Naive thymus-derived CD4-positive, alpha-beta T cell (primary cell): ENCODE results near the gene PIEZO2. TPM values are rescaled to one million over a fixed set of nuclear protein-coding genes. Genes with fewer than 3 reads are reported as not detected.
A peak's percentile ranks its signal among the peaks of the same experiment; 100 is the strongest.

Experiments
- ATAC-seq: fragments of 150-1000 bp; cut with Tn5 transposase; 2 replicates; pipeline ENCODE4 v1.10.0; 2021; ENCODE audit warnings: mild to moderate bottlenecking, moderate library complexity
- CTCF ChIA-PET: fragments of 350-600 bp; sonication (Branson Sonifier 250); formaldehyde crosslinking; loops from one replicate; lab custom pipeline; 2021; ENCODE audit warnings: antibody characterized with exemption; lab: Charles Lee
- POLR2A ChIA-PET: fragments of 350-600 bp; sonication (Branson Sonifier 250); formaldehyde crosslinking; loops from one replicate; lab custom pipeline; 2021; ENCODE audit warnings: antibody characterized with exemption, inconsistent platforms; lab: Charles Lee
- DNase-seq, 9 donors: peaks; one replicate each; pipeline versions ENCODE4 v3.0.0 to v3.0.0-alpha.2; 2020 to 2022; ENCODE audit warnings: mixed read lengths in 1 of 9
- H3K27ac ChIP-seq: one replicate; pipeline ENCODE4 v1.7.0; 2013; ENCODE audit warnings: mild to moderate bottlenecking, low read depth, low read length, moderate library complexity
- H3K27me3 ChIP-seq, 2 donors: one replicate each; pipeline ENCODE4 v1.7.0; 2013; ENCODE audit warnings: low read length in 2 of 2, mild to moderate bottlenecking in 2 of 2, moderate library complexity in 2 of 2; ENCODE audit not compliant: control insufficient read depth in 2 of 2, insufficient read depth in 2 of 2
- H3K36me3 ChIP-seq, 3 experiments: 1 replicate in 2 of 3; 2 replicates in 1 of 3; pipeline ENCODE4 v1.7.0; 2013; ENCODE audit warnings: low read length in 3 of 3, mild to moderate bottlenecking in 3 of 3, moderate library complexity in 1 of 3; ENCODE audit not compliant: insufficient read depth in 3 of 3, control insufficient read depth in 2 of 3
- H3K4me1 ChIP-seq, 2 donors: one replicate each; pipeline ENCODE4 v1.7.0; 2013; ENCODE audit warnings: low read length in 2 of 2, mild to moderate bottlenecking in 2 of 2, moderate library complexity in 1 of 2; ENCODE audit not compliant: control insufficient read depth in 2 of 2, insufficient read depth in 2 of 2
- H3K4me3 ChIP-seq: 2 replicates; pipeline ENCODE4 v1.7.0; 2013; ENCODE audit warnings: mild to moderate bottlenecking, low read length
- H3K9me3 ChIP-seq, 3 experiments: 1 replicate in 2 of 3; 2 replicates in 1 of 3; pipeline ENCODE4 v1.7.0; 2013; ENCODE audit warnings: low read length in 3 of 3; ENCODE audit not compliant: control insufficient read depth in 2 of 3
- H3K27ac Mint-ChIP-seq, 9 donors: one replicate each; pipeline ENCODE4 v1.8.0; 2020 to 2022; ENCODE audit warnings: mixed read lengths in 9 of 9, mild to moderate bottlenecking in 8 of 9, moderate library complexity in 5 of 9, inconsistent platforms in 2 of 9
- H3K27me3 Mint-ChIP-seq, 5 donors: one replicate each; pipeline ENCODE4 v1.8.0; 2021 to 2022; ENCODE audit warnings: mixed read lengths in 5 of 5, mild to moderate bottlenecking in 1 of 5
- H3K36me3 Mint-ChIP-seq, 5 donors: one replicate each; pipeline ENCODE4 v1.8.0; 2020 to 2022; ENCODE audit warnings: mixed read lengths in 5 of 5, mild to moderate bottlenecking in 3 of 5, inconsistent platforms in 1 of 5
- H3K4me1 Mint-ChIP-seq, 7 donors: one replicate each; pipeline ENCODE4 v1.8.0; 2020 to 2022; ENCODE audit warnings: mixed read lengths in 7 of 7, mild to moderate bottlenecking in 3 of 7, inconsistent platforms in 1 of 7
- H3K4me3 Mint-ChIP-seq, 10 donors: one replicate each; pipeline ENCODE4 v1.8.0; 2020 to 2022; ENCODE audit warnings: mild to moderate bottlenecking in 10 of 10, mixed read lengths in 10 of 10, moderate library complexity in 6 of 10, inconsistent platforms in 2 of 10
- H3K9me3 Mint-ChIP-seq, 11 donors: one replicate each; pipeline ENCODE4 v1.8.0; 2020 to 2022; ENCODE audit warnings: mixed read lengths in 11 of 11, mild to moderate bottlenecking in 4 of 11, inconsistent platforms in 1 of 11, moderate library complexity in 1 of 11
- intact Hi-C, 2 donors: fragments of 100-400 bp; cut with micrococcal nuclease; formaldehyde crosslinking; loops; one replicate each; pipeline ENCODE4 v1.15.1; 2023
- polyA plus RNA-seq, 2 donors: library from polyadenylated mRNA; unstranded; fragments of 300-500 nt; fragmentation: Illumina TruSeq; gene quantifications; one replicate each; pipeline ENCODE4 v1.2.3, GENCODE V29; 2021
- total RNA-seq, 6 experiments: library from RNA in 5 of 6; stranded (reverse) in 5 of 6; gene quantifications; 1 replicate in 5 of 6; 2 replicates in 1 of 6; pipeline ENCODE4 v1.2.3 and lab custom pipeline; 2021 to 2026

PIEZO2 gene
- total and polyA plus RNA-seq, 7 experiments from 2014 or later, result not detected

GRCh38 chr18:11077548-11078187 is 71.7 kb downstream of the PIEZO2 start:
- Histone ChIP-seq H3K4me3 (no peak overlapping the region), H3K9me3 (no peaks in the 10 kb centered on the region), H3K4me1 (no peaks in the 10 kb centered on the region), H3K27me3 (no peaks in the 10 kb centered on the region), H3K36me3 (no peaks in the 10 kb centered on the region), H3K27ac (no peak overlapping the region)
- intact Hi-C loops, result no loop called here
- ATAC-seq, result no peak
- ChIA-PET CTCF (no interaction called here), POLR2A (no interaction called here)
- no peak for DNase-seq
- H3K27ac Mint-ChIP-seq, result no peak overlapping the region
- H3K27me3 Mint-ChIP-seq, result peaks cover 0 to 3% (median 0%) of the 10 kb centered on the region in 5 donors
- no peaks in the 10 kb centered on the region for H3K36me3 Mint-ChIP-seq
- H3K4me3 Mint-ChIP-seq, result no peak overlapping the region
- H3K9me3 Mint-ChIP-seq, result peaks cover 0 to 2% (median 0%) of the 10 kb centered on the region in 11 donors
- H3K4me1 Mint-ChIP-seq, result no peaks in the 10 kb centered on the region

DNA sequence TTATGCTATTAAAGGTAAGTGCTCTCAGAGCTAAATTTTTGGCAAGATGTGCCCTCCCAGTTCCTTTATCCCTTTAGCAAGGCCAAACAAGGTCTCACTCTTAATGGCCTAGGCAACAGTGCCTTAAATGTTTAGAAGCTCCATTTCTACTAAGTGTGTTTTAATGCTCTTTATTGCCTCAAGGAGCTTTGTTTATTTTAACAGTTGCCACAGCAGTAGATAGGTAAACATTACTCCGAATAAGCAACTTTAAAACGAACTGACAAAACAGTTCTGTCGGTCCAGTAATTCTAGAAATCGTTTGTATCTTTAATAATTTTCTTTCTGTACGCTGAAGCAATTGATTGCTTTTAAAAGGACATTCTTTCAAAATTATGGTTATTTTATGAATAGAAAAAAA is 74.5 kb downstream of the PIEZO2 start:
- intact Hi-C loops, result no loop called here
- CTCF ChIA-PET, result no interaction called here
- no peaks in the 10 kb centered on the region for H3K9me3 ChIP-seq
- DNase-seq (no peak), ATAC-seq (no peak)
- H3K4me1 ChIP-seq, result no peaks in the 10 kb centered on the region
- Mint-ChIP-seq H3K4me3 (no peak overlapping the region), H3K27me3 (peaks cover 0 to 3% (median 0%) of the 10 kb centered on the region in 5 donors), H3K4me1 (no peaks in the 10 kb centered on the region), H3K9me3 (peaks cover 0 to 3% (median 0%) of the 10 kb centered on the region in 11 donors), H3K27ac (no peak overlapping the region), H3K36me3 (no peaks in the 10 kb centered on the region)
- H3K4me3 ChIP-seq, result no peak overlapping the region
- POLR2A ChIA-PET, result no interaction called here
- H3K27me3 ChIP-seq, result no peaks in the 10 kb centered on the region
- no peak overlapping the region for H3K27ac ChIP-seq
- no peaks in the 10 kb centered on the region for H3K36me3 ChIP-seq

DNA sequence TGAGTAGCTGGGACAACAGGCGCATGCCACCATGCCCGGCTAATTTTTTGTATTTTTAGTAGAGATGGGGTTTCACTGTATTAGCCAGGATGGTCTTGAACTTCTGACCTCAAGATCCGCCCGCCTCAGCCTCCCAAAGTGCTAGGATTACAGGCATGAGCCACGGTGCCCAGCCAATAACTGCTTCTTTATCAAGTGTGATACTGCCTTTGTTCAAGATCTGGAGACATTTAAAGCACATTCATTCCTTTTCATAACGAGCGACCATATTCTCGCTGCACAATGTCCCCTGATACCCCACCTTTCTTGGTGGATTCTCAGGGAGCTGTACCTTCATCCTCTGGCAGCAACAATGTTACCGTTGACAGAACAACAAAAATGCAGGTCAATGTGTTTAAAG is 75.4 kb downstream of the PIEZO2 start:
- Histone ChIP-seq H3K27ac (no peak overlapping the region), H3K36me3 (no peaks in the 10 kb centered on the region), H3K9me3 (no peaks in the 10 kb centered on the region), H3K27me3 (no peaks in the 10 kb centered on the region), H3K4me3 (no peak overlapping the region), H3K4me1 (no peaks in the 10 kb centered on the region)
- CTCF ChIA-PET, result no interaction called here
- Mint-ChIP-seq H3K36me3 (no peaks in the 10 kb centered on the region), H3K27ac (no peak overlapping the region), H3K9me3 (peaks cover 0 to 6% (median 0%) of the 10 kb centered on the region in 11 donors), H3K27me3 (peaks cover 0 to 3% (median 0%) of the 10 kb centered on the region in 5 donors), H3K4me3 (no peak overlapping the region), H3K4me1 (no peaks in the 10 kb centered on the region)
- intact Hi-C loops, result no loop called here
- POLR2A ChIA-PET, result no interaction called here
- no peak for ATAC-seq
- DNase-seq, result no peak

GRCh38 chr18:11072632-11073031 is 76.7 kb downstream of the PIEZO2 start:
- H3K27ac Mint-ChIP-seq, result no peak overlapping the region
- H3K4me1 ChIP-seq, result no peaks in the 10 kb centered on the region
- H3K4me3 ChIP-seq, result no peak overlapping the region
- H3K9me3 Mint-ChIP-seq, result peaks cover 0 to 6% (median 0%) of the 10 kb centered on the region in 11 donors
- ChIA-PET CTCF (no interaction called here), POLR2A (no interaction called here)
- no peaks in the 10 kb centered on the region for H3K9me3 ChIP-seq
- DNase-seq (no peak), ATAC-seq (no peak)
- H3K27ac ChIP-seq, result no peak overlapping the region
- H3K4me3 Mint-ChIP-seq, result no peak overlapping the region
- no peaks in the 10 kb centered on the region for H3K27me3 ChIP-seq
- H3K36me3 Mint-ChIP-seq, result no peaks in the 10 kb centered on the region
- intact Hi-C loops, result no loop called here
- no peaks in the 10 kb centered on the region for H3K36me3 ChIP-seq
- H3K27me3 Mint-ChIP-seq, result peaks cover 0 to 3% (median 0%) of the 10 kb centered on the region in 5 donors
- H3K4me1 Mint-ChIP-seq, result no peaks in the 10 kb centered on the region

DNA sequence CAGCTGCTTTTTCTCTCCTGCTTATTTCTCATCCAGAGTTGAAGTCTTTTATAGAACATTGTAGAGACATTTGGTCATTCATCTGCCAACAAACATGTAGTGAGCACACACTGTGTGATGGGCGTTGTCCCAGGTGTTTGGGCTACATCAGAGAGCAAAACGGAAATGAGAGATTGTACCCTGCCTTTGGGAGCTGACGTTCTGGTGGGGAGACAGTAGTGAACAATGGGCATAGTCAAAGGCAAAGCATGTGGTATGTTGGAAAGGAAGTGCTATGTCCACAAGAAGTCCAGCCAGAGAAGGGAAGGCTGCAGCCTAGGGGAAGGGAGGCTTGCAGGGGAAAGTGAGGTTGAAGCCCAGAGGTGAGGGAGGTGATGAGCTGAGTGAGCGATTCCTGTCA is 78.1 kb downstream of the PIEZO2 start:
- CTCF ChIA-PET, result no interaction called here

DNA sequence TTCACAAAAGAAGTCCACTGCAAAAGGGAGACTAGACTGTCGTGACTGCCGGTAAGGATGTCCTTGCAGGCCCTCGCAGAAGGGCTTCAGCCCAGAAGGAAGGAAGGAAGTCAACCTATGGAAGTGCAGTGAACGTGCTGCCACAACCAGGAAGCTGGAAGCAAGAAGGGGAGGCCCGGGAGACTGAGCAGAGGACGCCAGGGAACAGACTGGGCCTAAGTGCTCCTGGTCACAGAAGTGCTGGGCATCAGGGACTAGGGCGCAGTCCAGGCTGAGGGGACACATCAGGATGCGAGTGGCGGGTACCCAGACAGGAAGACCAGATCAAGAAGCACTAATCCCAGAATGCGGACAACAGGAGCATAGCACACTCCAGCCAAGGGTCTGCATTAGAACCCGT is 78.8 kb downstream of the PIEZO2 start:
- no peak overlapping the region for H3K4me3 ChIP-seq
- H3K27ac ChIP-seq, result no peak overlapping the region
- ChIA-PET CTCF (no interaction called here), POLR2A (no interaction called here)
- ATAC-seq (no peak), DNase-seq (no peak)
- Mint-ChIP-seq H3K27me3 (peaks cover 0 to 3% (median 0%) of the 10 kb centered on the region in 5 donors), H3K27ac (peak overlapping the region in 1 of 9 donors; percentile 70), H3K4me1 (no peaks in the 10 kb centered on the region), H3K9me3 (peaks cover 0 to 11% (median 1%) of the 10 kb centered on the region in 11 donors), H3K4me3 (no peak overlapping the region), H3K36me3 (peaks cover 0 to 5% (median 0%) of the 10 kb centered on the region in 5 donors)
- no peaks in the 10 kb centered on the region for H3K27me3 ChIP-seq
- no peaks in the 10 kb centered on the region for H3K4me1 ChIP-seq
- no peaks in the 10 kb centered on the region for H3K36me3 ChIP-seq
- H3K9me3 ChIP-seq, result no peaks in the 10 kb centered on the region
- intact Hi-C loops, result no loop called here

More for the DNA sequence above, 78.1 kb downstream of the PIEZO2 start:
- intact Hi-C loops, result no loop called here
- Mint-ChIP-seq H3K4me3 (no peak overlapping the region), H3K36me3 (no peaks in the 10 kb centered on the region), H3K27ac (no peak overlapping the region), H3K9me3 (peaks cover 0 to 6% (median 0%) of the 10 kb centered on the region in 11 donors), H3K4me1 (no peaks in the 10 kb centered on the region), H3K27me3 (peaks cover 0 to 3% (median 0%) of the 10 kb centered on the region in 5 donors)
- no peaks in the 10 kb centered on the region for H3K36me3 ChIP-seq
- H3K4me3 ChIP-seq, result no peak overlapping the region
- no peaks in the 10 kb centered on the region for H3K4me1 ChIP-seq
- H3K27me3 ChIP-seq, result no peaks in the 10 kb centered on the region
- no peak for ATAC-seq
- no peaks in the 10 kb centered on the region for H3K9me3 ChIP-seq
- DNase-seq, result no peak
- no peak overlapping the region for H3K27ac ChIP-seq
- POLR2A ChIA-PET, result no interaction called here

DNA sequence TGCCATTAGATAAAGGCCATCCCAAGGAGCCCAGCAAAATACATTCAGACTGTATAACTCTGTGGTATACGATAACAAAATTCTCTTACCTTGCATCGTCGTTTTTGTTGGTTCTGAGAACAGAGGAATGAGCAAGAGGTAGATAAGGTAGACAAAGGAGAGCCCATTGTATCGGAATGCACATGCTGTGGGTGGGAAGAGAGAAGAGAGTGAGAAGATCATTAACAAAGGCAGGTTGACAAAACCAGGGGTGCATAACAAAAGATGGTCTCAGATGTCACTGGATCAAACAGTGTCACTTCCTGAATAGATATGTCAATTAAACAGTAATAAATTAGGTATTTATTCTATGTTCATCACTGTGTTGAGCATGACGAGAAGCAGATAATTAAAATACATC is 83.3 kb downstream of the PIEZO2 start:
- peaks cover 0 to 6% (median 0%) of the 10 kb centered on the region in 5 donors for H3K36me3 Mint-ChIP-seq
- no peak overlapping the region for H3K4me3 ChIP-seq
- H3K9me3 ChIP-seq, result no peaks in the 10 kb centered on the region
- intact Hi-C loops, result no loop called here
- POLR2A ChIA-PET, result no interaction called here
- H3K36me3 ChIP-seq, result no peaks in the 10 kb centered on the region
- H3K27me3 Mint-ChIP-seq, result no peaks in the 10 kb centered on the region
- peaks cover 0 to 12% (median 2%) of the 10 kb centered on the region in 11 donors for H3K9me3 Mint-ChIP-seq
- DNase-seq (no peak), ATAC-seq (no peak)
- no peaks in the 10 kb centered on the region for H3K27me3 ChIP-seq
- no peak overlapping the region for H3K27ac ChIP-seq
- no peaks in the 10 kb centered on the region for H3K4me1 ChIP-seq
- no peak overlapping the region for H3K27ac Mint-ChIP-seq
- no peaks in the 10 kb centered on the region for H3K4me1 Mint-ChIP-seq
- CTCF ChIA-PET, result no interaction called here
- H3K4me3 Mint-ChIP-seq, result no peak overlapping the region
